Thymus (tissue), 11 donors: ENCODE data around the gene DIP2C. TPM values are rescaled to one million over a fixed set of nuclear protein-coding genes. Genes with fewer than 3 reads are reported as not detected.

Experiments
- DNase-seq, 9 donors: peaks; one replicate each; pipeline ENCODE4 v3.0.0-alpha.2; 2013; ENCODE audit warnings: low spot score in 9 of 9, low read depth in 6 of 9, missing footprints in 1 of 9
- H3K27ac ChIP-seq, 2 donors: one replicate each; pipeline ENCODE4 v1.5.1; 2013; ENCODE audit warnings: control low read depth in 1 of 2, low read depth in 1 of 2, low read length in 1 of 2, mild to moderate bottlenecking in 1 of 2, moderate library complexity in 1 of 2
- H3K27me3 ChIP-seq, 2 donors: one replicate each; pipeline ENCODE4 v1.5.1; 2013; ENCODE audit warnings: low read length in 1 of 2; ENCODE audit not compliant: control insufficient read depth in 2 of 2, insufficient read depth in 1 of 2
- H3K36me3 ChIP-seq, 2 donors: one replicate each; pipeline ENCODE4 v1.5.1; 2013; ENCODE audit warnings: low read length in 1 of 2, mild to moderate bottlenecking in 1 of 2, moderate library complexity in 1 of 2; ENCODE audit not compliant: control insufficient read depth in 2 of 2, insufficient read depth in 2 of 2
- H3K4me1 ChIP-seq, 2 donors: one replicate each; pipeline ENCODE4 v1.5.1; 2013; ENCODE audit warnings: low read length in 2 of 2; ENCODE audit not compliant: control insufficient read depth in 2 of 2, insufficient read depth in 2 of 2
- H3K4me3 ChIP-seq, 2 donors: one replicate each; pipeline ENCODE4 v1.5.1; 2013; ENCODE audit warnings: low read length in 2 of 2, control low read depth in 1 of 2, mild to moderate bottlenecking in 1 of 2
- H3K9me3 ChIP-seq, 2 donors: one replicate each; pipeline ENCODE4 v1.5.1; 2013; ENCODE audit warnings: low read length in 1 of 2, mild to moderate bottlenecking in 1 of 2; ENCODE audit not compliant: control insufficient read depth in 2 of 2, insufficient read depth in 1 of 2
- WGBS: extraction: QIAGEN DNeasy Blood & Tissue Kit; methylation state at CpG from one replicate; pipeline ENCODE4 v1.1.7; 2013; 5-methylcytosine and 5-hydroxymethylcytosine counted together
- polyA plus RNA-seq: library from polyadenylated mRNA; stranded (reverse); fragments of 200-250 nt; gene quantifications from one replicate; pipeline ENCODE4 v1.2.3, GENCODE V29; 2013
- total RNA-seq: library from RNA; stranded (reverse); fragments of 120-200 nt; gene quantifications from one replicate; pipeline ENCODE4 v1.2.4, GENCODE V29; 2013
- donor health status: healthy.

DIP2C gene
- total and polyA plus RNA-seq, 2 donors, result 2.2 to 3.4 TPM

DNA sequence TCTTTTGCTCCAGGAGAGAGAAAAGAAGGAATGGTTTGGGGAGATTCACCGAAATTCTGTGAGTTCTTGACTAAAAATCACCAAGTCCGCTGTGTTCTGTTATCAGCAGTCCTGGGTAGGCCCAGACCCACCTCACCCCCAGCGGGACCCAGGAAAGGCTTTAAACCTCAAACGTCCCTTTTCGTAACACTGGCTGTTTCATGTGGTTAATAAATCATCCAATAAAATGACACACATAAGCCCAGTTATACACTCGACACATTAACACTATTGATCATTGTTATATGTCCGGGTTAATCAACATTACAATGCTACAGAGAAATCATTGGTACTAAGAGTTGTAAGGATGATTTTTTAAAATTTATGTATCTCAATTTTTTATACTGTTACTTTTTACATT, 25.2 kb downstream of the DIP2C start:
- DNase-seq, result no peak
- no peaks in the 10 kb centered on the region for H3K27me3 ChIP-seq
- H3K9me3 ChIP-seq, result peaks cover 0 to 5% of the 10 kb centered on the region in 2 donors
- peaks cover 0 to 10% of the 10 kb centered on the region in 2 donors for H3K4me1 ChIP-seq
- 88% methylated on average over 7 of the region's 7 CpGs for whole genome bisulfite sequencing
- no peak overlapping the region for H3K4me3 ChIP-seq
- no peak overlapping the region for H3K27ac ChIP-seq
- no peaks in the 10 kb centered on the region for H3K36me3 ChIP-seq

- WGBS, result 76% methylated on average over 13 of the region's 13 CpGs
- Histone ChIP-seq H3K4me1 (peaks cover 0 to 10% of the 10 kb centered on the region in 2 donors), H3K27ac (no peak overlapping the region)
Observed at GRCh38 chr10:663831-664251, 25.6 kb downstream of the DIP2C start.

GRCh38 chr10:663466-663751, 26.1 kb downstream of the DIP2C start:
- Histone ChIP-seq H3K9me3 (peaks cover 0 to 5% of the 10 kb centered on the region in 2 donors), H3K4me3 (no peak overlapping the region), H3K27me3 (no peaks in the 10 kb centered on the region), H3K27ac (no peak overlapping the region), H3K4me1 (peaks cover 0 to 10% of the 10 kb centered on the region in 2 donors), H3K36me3 (no peaks in the 10 kb centered on the region)
- no peak for DNase-seq
- WGBS, result 96% methylated on average over 9 of the region's 9 CpGs

More at GRCh38 chr10:663831-664251, 25.6 kb downstream of the DIP2C start:
- no peaks in the 10 kb centered on the region for H3K36me3 ChIP-seq
- DNase-seq, result no peak
- H3K9me3 ChIP-seq, result peaks cover 0 to 5% of the 10 kb centered on the region in 2 donors
- no peaks in the 10 kb centered on the region for H3K27me3 ChIP-seq
- no peak overlapping the region for H3K4me3 ChIP-seq

DNA sequence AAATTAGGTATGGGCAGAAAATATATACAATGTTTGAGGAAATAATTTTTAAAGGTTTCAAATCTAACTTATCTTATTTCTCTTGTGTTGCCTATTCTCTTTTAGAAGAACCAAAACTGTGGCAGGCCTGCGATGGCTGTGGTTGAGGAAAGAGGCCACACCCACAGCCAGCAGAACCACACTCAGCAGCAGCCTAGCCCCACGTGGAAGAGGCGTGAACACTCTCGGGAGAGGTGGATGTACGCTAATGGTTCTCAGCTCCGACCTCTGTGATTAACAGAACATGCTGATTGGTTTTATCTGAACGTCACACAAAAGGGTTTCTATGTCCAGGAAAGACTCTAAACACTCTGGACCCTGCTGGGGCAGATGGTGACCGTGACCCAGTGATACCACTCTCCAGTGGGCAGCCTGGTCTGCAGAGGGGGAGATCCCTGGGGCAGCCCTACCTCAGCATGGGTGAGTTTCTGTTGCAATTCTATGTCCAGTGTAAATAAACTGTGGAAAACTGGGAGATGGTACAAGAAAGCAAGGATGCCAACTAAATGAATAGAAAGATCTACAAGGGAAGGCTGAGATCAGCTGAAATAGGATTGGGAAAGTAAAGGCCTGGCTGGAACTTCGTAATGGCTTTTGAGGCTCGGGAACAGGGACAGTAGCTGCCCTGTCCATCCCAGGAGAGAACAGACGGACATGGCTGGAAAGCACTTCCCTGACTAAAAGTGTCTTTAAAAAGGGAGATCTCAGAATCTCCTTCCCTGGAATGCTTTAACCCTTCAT, 26.6 kb downstream of the DIP2C start:
- 89% methylated on average over 11 of the region's 11 CpGs for WGBS
- Histone ChIP-seq H3K4me1 (peaks cover 0 to 10% of the 10 kb centered on the region in 2 donors), H3K27me3 (no peaks in the 10 kb centered on the region), H3K9me3 (peaks cover 0 to 5% of the 10 kb centered on the region in 2 donors), H3K4me3 (no peak overlapping the region), H3K27ac (no peak overlapping the region), H3K36me3 (no peaks in the 10 kb centered on the region)
- no peak for DNase-seq

- Histone ChIP-seq H3K27me3 (no peaks in the 10 kb centered on the region), H3K36me3 (no peaks in the 10 kb centered on the region), H3K9me3 (peaks cover 0 to 3% of the 10 kb centered on the region in 2 donors), H3K4me3 (no peak overlapping the region), H3K4me1 (peaks cover 0 to 10% of the 10 kb centered on the region in 2 donors), H3K27ac (no peak overlapping the region)
- no peak for DNase-seq
- WGBS, result 97% methylated on average over 9 of the region's 9 CpGs
Observed at GRCh38 chr10:662223-662605, 27.3 kb downstream of the DIP2C start.

GRCh38 chr10:661597-662222, 27.8 kb downstream of the DIP2C start:
- Histone ChIP-seq H3K27ac (no peak overlapping the region), H3K4me1 (peaks cover 0 to 10% of the 10 kb centered on the region in 2 donors)
- WGBS, result 94% methylated on average over 16 of the region's 16 CpGs

DNA sequence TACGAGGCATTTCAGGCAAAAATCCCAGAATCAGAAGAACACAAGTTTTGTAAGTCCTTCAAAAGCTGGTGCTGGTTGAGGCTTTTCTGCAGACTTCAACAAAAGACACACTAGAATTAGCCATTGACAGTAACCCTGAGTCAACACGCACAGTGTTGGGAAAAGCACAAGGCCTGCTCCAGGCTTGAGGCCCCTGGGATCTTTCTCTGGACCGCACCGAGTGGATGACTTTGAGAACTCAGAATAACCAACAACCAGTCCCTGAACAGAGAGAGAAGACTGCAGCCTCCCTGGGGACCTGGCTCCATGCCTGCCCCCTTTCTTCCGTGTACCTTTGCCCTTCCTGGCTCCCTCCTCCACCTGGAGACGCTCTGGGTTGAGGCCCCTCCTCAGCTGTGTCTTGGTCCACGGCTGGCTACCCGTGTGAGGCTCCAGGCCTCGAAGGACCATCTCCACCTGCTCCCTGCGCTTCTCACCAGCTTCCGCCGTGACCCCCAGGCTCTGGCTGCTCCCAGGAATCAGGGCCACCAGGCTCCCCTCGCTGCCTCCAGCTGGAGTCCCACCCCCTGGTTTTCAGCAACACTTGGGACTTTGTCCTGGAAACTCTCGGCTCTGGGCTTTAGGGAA, 28.4 kb downstream of the DIP2C start:
- Histone ChIP-seq H3K27ac (no peak overlapping the region), H3K36me3 (no peaks in the 10 kb centered on the region), H3K9me3 (no peaks in the 10 kb centered on the region), H3K4me1 (peaks cover 0 to 10% of the 10 kb centered on the region in 2 donors), H3K4me3 (no peak overlapping the region), H3K27me3 (no peaks in the 10 kb centered on the region)
- 94% methylated on average over 14 of the region's 14 CpGs for WGBS
- no peak for DNase-seq

More at GRCh38 chr10:661597-662222, 27.8 kb downstream of the DIP2C start:
- no peaks in the 10 kb centered on the region for H3K9me3 ChIP-seq
- no peak overlapping the region for H3K4me3 ChIP-seq
- H3K27me3 ChIP-seq, result no peaks in the 10 kb centered on the region
- no peaks in the 10 kb centered on the region for H3K36me3 ChIP-seq
- DNase-seq, result no peak

- no peak for DNase-seq
- Histone ChIP-seq H3K9me3 (no peaks in the 10 kb centered on the region), H3K27ac (no peak overlapping the region), H3K27me3 (no peaks in the 10 kb centered on the region), H3K36me3 (no peaks in the 10 kb centered on the region), H3K4me3 (no peak overlapping the region), H3K4me1 (peaks cover 0 to 10% of the 10 kb centered on the region in 2 donors)
- WGBS, result 91% methylated on average over 6 of the region's 6 CpGs
Observed at GRCh38 chr10:660413-660969, 29.0 kb downstream of the DIP2C start.

GRCh38 chr10:659688-660141, 29.8 kb downstream of the DIP2C start:
- Histone ChIP-seq H3K4me3 (no peak overlapping the region), H3K36me3 (no peaks in the 10 kb centered on the region), H3K27me3 (no peaks in the 10 kb centered on the region), H3K9me3 (no peaks in the 10 kb centered on the region), H3K27ac (no peak overlapping the region), H3K4me1 (peaks cover 0 to 10% of the 10 kb centered on the region in 2 donors)
- 36% methylated on average over 9 of the region's 9 CpGs for WGBS
- DNase-seq, result peak in 1 of 9 donors; percentile 10
